ENCODE data around the gene RASSF7. TPM values are rescaled to one million over a fixed set of nuclear protein-coding genes. Genes with fewer than 3 reads are reported as not detected.

Gene RASSF7, protein sequence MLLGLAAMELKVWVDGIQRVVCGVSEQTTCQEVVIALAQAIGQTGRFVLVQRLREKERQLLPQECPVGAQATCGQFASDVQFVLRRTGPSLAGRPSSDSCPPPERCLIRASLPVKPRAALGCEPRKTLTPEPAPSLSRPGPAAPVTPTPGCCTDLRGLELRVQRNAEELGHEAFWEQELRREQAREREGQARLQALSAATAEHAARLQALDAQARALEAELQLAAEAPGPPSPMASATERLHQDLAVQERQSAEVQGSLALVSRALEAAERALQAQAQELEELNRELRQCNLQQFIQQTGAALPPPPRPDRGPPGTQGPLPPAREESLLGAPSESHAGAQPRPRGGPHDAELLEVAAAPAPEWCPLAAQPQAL
- total RNA-seq: 2.5 and 2.7 TPM in 2 replicates

DNA sequence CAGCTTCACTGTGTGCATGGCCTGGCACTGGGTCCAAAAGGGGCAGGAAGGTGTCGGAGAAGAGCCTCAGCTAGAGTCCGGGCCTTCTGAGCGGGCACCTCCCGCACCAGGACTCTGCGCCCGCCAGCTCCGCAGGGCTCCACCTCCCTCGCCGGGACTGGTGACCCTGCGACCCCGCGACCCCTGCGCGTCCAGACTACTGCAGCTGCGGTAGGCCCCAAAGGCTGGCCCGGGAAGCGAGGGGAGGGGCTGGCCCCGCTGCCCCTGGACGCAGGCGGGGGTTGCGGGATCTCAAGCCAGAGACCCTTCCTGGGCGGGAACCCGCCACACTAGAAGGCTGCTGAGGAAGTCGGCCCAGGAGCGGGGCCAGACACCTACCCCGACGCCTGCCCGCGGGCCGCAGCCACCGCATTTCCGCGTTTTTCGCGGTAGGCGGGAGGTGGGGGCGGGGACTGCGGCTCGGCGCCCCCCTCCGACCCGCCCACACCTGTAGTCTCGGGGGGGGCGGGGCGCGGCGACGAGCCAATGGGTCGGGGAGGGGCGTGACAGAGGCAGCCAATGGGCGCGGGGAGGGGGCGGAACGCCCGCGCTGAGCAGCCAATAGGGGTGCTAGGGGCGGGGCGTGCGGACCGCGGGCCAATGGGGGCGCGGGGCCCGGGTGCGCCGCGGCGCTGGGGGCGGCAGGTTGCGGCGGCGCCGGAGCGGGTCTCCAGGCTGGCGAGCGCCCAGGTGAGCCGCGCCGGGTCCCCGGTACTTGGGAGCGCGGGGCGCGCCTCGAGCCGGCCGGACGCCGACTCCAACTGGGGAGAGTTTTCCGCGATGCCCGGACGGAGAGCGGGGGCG is at the start of gene RASSF7, which contains the start of gene LMNTD2:
Gene RASSF7 (plus strand): TSS at position 666 of the 843 bp plus-strand sequence. CDS start 799 bp downstream, outside the sequence.
Gene LMNTD2 (minus strand): TSS at position 434 of the 843 bp plus-strand sequence. CDS start 22 bp downstream, at position 412.

DNA sequence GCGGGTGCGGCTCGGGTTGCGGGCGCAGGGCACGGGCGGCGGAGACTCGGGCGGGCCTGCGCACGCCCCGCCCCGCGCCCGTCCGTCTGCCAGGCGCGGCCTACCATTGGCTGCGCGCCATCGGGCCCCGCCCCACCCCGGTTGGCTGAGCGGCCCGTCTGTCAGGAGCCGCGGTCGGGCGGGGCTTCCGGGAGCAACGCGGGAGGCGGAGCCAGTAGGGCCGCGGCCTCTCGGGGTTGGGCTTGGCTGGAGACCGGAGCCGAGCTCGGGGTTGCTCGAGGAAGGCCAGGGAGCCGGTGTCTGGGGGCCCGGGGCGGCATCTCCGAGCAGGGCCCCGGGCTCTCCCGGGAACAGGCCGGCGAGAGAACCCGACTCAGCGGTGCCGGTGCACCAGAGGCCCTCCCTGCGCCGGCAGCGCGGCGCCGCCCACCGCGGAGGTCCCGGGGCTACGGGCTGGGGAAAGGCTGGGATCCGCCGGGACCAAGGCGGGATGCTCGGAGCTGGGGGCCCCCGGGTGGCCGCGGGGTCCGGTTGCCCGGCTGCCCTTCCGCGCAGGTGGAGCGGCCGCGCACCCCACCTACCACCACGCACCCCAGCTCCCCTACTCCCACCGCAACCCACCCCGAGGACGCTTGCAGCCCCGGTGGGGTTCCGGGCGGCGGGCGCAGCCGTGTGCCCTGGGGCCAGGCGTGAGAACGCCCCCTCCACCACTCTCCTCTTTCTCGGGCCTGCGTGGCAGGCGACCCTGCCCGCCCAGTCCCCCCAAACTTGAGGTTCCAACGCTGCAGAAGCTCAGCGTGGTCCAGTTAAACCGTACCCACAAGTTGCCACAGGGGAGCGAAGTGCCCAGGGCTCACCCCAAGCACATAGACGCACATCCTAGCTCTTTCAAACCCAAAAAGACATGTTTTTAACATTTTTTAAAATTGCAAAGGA is 25.0 kb upstream of the RASSF7 start, which contains the start of gene HRAS:
Gene HRAS (minus strand): TSS at position 58 of the 936 bp plus-strand sequence.

DNA sequence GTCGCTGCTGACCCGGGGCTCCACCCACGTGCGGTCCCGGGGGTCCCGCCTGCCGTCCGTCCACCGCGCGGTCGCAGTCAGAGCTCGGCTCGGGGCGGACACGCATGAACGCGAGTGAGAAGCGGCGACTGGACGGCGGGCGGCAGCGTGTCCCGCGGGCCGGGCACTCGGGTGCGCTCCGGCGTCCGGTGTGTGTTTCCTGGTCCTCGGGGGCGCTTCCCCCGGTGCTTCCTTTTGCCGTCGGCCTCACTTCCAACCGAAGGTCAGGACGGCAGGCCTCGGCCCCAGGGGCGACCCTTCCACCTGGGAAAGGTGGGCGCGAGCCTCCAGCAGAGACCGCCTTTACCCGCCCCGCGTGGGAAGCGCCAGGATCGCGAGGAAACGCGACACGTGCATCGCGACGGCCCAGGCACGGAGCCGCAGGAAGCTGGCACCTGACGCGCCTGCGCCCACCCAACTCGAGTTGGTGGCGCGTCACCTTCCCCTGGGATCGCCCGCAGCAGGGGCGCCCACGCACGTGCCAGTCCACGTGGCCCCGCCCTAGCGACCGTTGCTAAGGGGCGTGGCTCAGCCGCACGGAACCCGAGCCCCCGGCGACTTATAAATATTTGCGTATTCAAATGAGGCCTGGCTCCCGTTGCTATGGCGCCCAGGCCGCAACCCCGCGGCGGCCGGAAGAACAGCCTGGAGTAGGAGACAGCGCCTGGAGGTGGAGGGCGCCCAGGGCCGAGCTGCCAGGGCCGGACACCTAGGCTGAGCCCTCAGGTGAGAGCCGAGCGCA is 23.7 kb upstream of the RASSF7 start, which contains the start of gene LRRC56:
Gene LRRC56 (plus strand): TSS at position 687 of the 781 bp plus-strand sequence. CDS start 3,158 bp downstream, outside the sequence.

DNA sequence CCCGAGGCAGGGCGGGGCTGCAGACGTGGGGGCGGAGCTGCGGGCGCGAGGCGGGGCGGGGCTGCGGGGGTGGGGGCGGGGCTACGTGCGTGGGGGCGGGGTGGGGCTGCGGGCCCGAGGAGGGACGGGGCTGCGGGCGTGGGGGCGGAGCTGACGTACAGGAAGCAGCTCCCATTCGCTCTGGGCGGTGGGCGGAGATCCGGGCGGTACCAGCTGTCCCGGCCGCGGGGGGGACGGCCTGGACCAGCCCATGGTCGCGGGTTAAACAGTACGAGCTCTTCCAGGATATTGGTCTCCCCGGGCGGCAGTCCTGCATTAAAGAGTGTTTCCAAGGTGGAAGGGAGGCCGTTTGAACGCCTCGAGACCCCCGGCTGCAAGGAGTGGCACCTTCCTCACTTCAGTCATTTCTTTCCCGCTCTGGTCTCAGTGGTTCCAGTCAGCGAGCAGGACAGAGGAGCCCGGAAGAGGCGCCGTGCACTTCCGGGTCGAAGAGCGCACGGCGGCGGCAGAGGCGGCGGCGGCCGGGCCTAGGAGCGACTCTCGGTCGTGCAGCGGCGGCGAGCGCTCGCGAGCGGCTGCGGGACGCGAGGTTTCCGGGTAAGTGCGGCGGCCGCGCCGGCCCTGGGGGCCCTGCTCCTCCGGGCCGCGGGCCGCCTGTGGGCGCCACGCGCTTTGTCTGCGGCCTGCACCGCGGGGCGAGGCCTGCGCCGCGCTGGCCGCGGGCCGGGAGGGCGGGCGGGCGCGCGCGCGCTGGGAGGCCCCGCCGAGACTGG is 15.4 kb downstream of the RASSF7 start, which contains the start of gene PHRF1:
Gene PHRF1 (plus strand): TSS at position 475 of the 773 bp plus-strand sequence. CDS start 5,043 bp downstream, outside the sequence.

Other genes with a start within 250 kb of the RASSF7 start
- 49.6 and 79.5 TPM in 2 replicates for gene IFITM1, start 246.9 kb upstream of the RASSF7 start, total RNA-seq
- 75.0 and 101 TPM in 2 replicates for gene IFITM3, start 240.1 kb upstream of the RASSF7 start, total RNA-seq
- gene B4GALNT4, start 191.5 kb upstream of the RASSF7 start, total RNA-seq: 1.9 and 3.6 TPM in 2 replicates
- 1.3 and 1.6 TPM in 2 replicates for gene PKP3, start 166.8 kb upstream of the RASSF7 start, total RNA-seq
- 13.1 and 13.8 TPM in 2 replicates for gene SIGIRR, start 146.0 kb upstream of the RASSF7 start, total RNA-seq
- gene ANO9, start 119.0 kb upstream of the RASSF7 start, total RNA-seq: not detected in 2 replicates
- 30.9 and 42.6 TPM in 2 replicates for gene PTDSS2, start 110.7 kb upstream of the RASSF7 start, total RNA-seq
- 296 and 361 TPM in 2 replicates for gene RNH1, start 53.7 kb upstream of the RASSF7 start, total RNA-seq
- 66.3 and 70.2 TPM in 2 replicates for gene HRAS, start 25.4 kb upstream of the RASSF7 start, total RNA-seq
- 0.55 and 0.85 TPM in 2 replicates for gene LRRC56, start 23.4 kb upstream of the RASSF7 start, total RNA-seq
- gene LMNTD2, start 232 bp upstream of the RASSF7 start, total RNA-seq: 0.28 TPM in 2 replicates
- gene PHRF1, start 15.5 kb downstream of the RASSF7 start, total RNA-seq: 17.6 and 24.8 TPM in 2 replicates
- gene IRF7, start 55.0 kb downstream of the RASSF7 start, total RNA-seq: 5.7 and 6.0 TPM in 2 replicates
- not detected in 2 replicates for gene CDHR5, start 64.0 kb downstream of the RASSF7 start, total RNA-seq
- not detected in 2 replicates for gene SCT, start 66.2 kb downstream of the RASSF7 start, total RNA-seq
- 0.18 TPM in 1 of 2 replicates, not detected in the other for gene DRD4, start 76.3 kb downstream of the RASSF7 start, total RNA-seq
- gene DEAF1, start 134.3 kb downstream of the RASSF7 start, total RNA-seq: 21.2 and 31.3 TPM in 2 replicates
- 11.9 and 12.1 TPM in 2 replicates for gene TMEM80, start 134.8 kb downstream of the RASSF7 start, total RNA-seq
- gene EPS8L2, start 145.3 kb downstream of the RASSF7 start, total RNA-seq: 33.9 and 35.4 TPM in 2 replicates
- gene TALDO1, start 186.5 kb downstream of the RASSF7 start, total RNA-seq: 228 and 306 TPM in 2 replicates
- 16.4 and 17.9 TPM in 2 replicates for gene GATD1, start 216.5 kb downstream of the RASSF7 start, total RNA-seq
- 0.28 and 0.85 TPM in 2 replicates for gene CEND1, start 229.1 kb downstream of the RASSF7 start, total RNA-seq
- 6.5 and 12.3 TPM in 2 replicates for gene SLC25A22, start 237.3 kb downstream of the RASSF7 start, total RNA-seq
- 4.4 and 9.2 TPM in 2 replicates for gene PIDD1, start 244.3 kb downstream of the RASSF7 start, total RNA-seq
- 394 and 414 TPM in 2 replicates for gene RPLP2, start 249.0 kb downstream of the RASSF7 start, total RNA-seq